Measurements from ENCODE around the gene PIK3AP1.

PIK3AP1 gene

GRCh38 chr10:96647466-96647865 lies 72.8 kb downstream of the PIK3AP1 start:
- FAIRE-seq: no peak
- no peak for DNase-seq (ENCODE audit: low spot score)

- DNase-seq (ENCODE audit: low spot score) (no peak), FAIRE-seq (no peak)
These were observed 73.6 kb downstream of the PIK3AP1 start for GRCh38 chr10:96646751-96647166.

- DNase-seq (ENCODE audit: low spot score) (no peak), FAIRE-seq (no peak)
These were observed 74.0 kb downstream of the PIK3AP1 start for GRCh38 chr10:96646301-96646700.

- DNase-seq (ENCODE audit: low spot score) (no peak), FAIRE-seq (no peak)
These were observed 75.1 kb downstream of the PIK3AP1 start for GRCh38 chr10:96645191-96645721.

DNA sequence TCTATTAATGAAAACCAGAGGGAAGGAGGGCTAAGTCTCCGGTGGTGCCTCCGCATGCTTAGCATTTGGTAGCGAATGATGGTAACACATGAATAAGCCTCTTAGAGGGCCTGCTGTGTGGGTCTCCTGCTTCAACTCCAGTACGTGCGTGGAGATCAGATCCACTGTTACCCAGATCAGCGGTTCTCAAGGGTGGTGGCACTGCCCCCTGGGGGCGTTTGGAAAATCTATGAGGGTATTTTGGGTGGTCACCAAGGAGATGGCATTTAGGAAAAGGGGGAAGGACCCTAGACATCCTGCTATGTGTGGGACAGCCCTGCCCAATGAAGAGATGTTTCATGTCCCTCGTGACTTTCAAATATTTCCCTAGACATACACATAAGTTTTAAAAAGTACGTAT lies 76.4 kb downstream of the PIK3AP1 start:
- DNase-seq (ENCODE audit: low spot score) (no peak), FAIRE-seq (no peak)

DNA sequence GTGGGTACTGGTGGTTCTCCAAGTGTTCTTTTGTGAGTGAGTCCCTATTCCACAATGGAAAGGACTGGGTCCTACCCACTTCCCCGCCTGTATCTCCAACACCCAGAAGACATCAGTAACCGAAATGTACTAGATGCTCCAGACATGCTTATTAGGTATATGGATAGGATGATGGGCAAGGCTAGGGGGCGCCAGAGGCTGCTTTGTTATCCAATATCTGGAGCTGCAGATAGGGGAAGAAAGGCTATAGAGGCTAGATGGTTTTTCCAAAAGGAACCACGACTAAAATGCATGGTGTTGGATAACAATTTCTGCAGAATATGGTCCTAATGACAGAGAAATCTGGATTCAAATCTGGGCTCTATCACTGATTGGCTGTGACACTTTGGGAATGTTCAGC lies 77.3 kb downstream of the PIK3AP1 start:
- DNase-seq (ENCODE audit: low spot score): peak; percentile 13
- FAIRE-seq: no peak

GRCh38 chr10:96642530-96642929 lies 77.8 kb downstream of the PIK3AP1 start:
- DNase-seq (ENCODE audit: low spot score): no peak
- no peak for FAIRE-seq

DNA sequence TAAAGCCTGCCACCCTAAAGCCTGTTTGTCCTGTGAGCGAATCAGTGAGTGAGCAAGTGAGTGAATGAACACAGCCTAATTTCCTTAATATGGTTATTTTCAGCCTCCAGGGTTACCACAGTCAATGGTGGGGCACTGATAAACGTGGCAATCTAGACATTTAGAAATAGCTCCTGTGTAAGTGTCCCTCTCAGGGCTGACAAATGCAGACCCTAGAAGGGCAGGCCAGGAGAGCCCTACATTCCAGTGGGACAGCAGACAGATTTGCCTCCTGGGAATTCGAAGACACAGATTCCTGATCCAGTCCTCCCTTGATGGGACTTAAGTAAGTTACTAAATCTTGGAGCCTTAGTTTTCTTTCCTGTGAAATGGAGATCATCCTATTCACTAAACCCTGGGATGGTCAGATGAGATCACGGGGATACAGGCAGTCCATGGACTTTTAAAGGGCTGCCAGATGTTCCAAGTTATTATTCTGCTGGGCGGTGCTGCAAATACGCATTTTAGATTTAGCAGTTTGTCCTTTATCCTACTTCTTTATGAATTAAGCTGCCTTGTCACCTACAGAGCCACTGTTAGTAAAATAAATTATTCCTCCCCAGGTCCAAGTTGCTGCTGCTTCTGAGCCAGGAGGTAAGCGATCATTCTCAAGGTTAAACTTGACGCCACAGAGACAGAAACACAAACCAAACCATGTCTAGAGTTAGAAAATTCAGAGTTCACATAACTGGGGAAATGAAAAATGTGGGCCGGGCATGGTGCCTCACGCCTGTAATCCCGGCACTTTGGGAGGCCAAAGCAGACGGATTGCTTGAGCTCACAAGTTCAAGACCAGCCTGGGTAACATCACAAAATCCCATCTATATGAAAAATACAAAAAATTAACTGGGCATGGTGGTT lies 78.7 kb downstream of the PIK3AP1 start:
- FAIRE-seq (no peak), DNase-seq (ENCODE audit: low spot score) (no peak)

DNA sequence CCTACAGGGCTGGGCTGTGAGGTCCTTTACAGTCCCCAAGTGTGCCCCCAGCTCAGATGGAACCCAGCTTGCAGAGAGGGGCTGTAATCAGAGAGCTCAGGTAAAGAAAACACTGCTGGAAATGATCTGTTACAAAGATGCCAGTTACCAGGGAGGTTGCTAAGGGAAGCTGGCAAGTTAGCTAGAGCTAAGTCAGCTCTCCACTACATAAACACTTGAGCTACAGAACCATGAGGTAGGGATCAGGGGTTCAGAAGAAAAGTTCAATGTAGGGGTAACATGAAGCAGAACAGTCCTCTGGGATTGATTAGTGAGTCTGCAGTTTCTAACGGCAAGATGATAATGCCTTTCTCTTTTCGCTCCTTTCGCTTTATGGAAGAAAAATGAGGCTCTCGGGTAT lies 80.4 kb downstream of the PIK3AP1 start:
- no peak for FAIRE-seq
- no peak for DNase-seq (ENCODE audit: low spot score)

- DNase-seq (ENCODE audit: low spot score) (no peak), FAIRE-seq (no peak)
These were observed 81.6 kb downstream of the PIK3AP1 start for GRCh38 chr10:96638696-96639095.

DNA sequence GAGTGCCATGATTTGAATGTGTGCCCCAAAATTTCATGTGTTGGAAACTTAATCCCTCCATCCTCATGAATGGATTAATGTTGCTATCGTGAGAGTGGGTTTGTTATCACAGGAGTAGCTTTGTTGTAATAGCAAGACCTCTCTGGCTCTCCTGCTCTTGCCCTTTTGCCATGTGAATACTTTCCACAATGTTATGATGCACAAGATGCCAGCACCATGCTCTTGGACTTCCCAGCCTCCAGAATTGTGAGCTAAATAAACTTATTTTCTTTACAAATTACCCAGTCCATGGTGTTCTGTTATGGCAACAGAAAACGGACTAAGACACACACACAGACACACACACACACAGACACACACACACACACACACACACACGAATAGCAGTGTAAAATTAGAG lies 82.2 kb downstream of the PIK3AP1 start:
- FAIRE-seq: no peak
- no peak for DNase-seq (ENCODE audit: low spot score)

DNA sequence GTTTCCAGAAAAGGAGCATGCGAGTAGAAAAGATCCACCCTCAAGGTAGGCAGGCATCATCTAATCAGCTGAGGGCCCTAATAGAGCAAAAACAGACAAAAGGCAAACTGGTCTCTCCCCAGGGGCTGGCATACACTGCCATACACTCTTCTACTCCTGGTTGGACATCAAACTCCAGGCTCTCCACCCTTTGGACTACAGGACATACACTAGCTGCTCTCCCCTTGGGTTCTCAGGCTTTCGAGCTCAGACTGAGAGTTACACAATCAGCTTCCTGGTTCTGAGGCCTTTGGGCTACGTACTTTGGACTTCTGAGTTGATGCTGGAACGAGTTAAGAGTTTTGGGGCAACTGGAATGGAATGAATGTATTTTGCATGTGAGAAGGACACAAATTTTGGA lies 82.6 kb downstream of the PIK3AP1 start:
- no peak for FAIRE-seq
- DNase-seq (ENCODE audit: low spot score): no peak

- FAIRE-seq: no peak
- no peak for DNase-seq (ENCODE audit: low spot score)
These were observed 83.8 kb downstream of the PIK3AP1 start for GRCh38 chr10:96636551-96636950.

DNA sequence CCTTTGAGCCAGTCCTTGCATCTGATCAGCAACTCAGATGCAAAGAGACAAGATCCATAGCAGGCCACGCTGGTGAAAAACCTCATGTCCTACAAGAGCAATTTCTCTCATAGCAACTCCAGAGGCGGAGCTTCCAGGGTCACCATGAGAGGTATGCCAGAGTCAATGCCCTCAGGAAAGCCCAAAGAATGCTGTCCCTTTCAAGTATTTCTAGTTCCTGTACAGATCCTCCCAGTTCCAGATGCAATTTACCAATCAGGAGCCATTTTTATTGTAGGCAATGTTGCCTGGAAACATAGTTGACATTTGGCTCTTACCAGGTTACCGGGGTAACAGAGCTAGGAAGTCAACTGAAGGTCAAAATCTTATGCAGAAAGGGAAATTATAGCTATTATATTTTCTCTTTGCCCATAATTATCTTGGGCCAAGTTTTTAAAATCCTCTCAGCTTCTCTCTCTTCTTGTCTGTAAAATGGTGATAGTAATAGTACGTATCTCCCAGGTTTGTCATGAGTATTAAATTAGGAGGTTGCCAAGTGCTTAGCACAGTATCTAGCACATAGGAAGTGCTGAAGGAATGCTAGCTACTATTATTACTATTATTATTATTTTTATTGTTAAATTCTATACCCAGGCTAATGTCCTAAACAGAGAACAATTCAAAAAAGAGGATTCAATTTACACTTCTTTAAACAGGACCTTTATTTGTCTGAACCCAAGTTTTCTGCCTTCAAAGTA lies 87.2 kb downstream of the PIK3AP1 start:
- no peak for FAIRE-seq
- DNase-seq (ENCODE audit: low spot score): no peak

- FAIRE-seq (no peak), DNase-seq (ENCODE audit: low spot score) (no peak)
These were observed 93.0 kb downstream of the PIK3AP1 start for GRCh38 chr10:96627292-96627691.

- DNase-seq (ENCODE audit: low spot score) (no peak), FAIRE-seq (no peak)
These were observed 93.5 kb downstream of the PIK3AP1 start for GRCh38 chr10:96626795-96627194.

GRCh38 chr10:96625173-96625572 lies 95.1 kb downstream of the PIK3AP1 start:
- FAIRE-seq (no peak), DNase-seq (ENCODE audit: low spot score) (no peak)

GRCh38 chr10:96622013-96622787 lies 98.1 kb downstream of the PIK3AP1 start:
- DNase-seq (ENCODE audit: low spot score) (no peak), FAIRE-seq (no peak)

DNA sequence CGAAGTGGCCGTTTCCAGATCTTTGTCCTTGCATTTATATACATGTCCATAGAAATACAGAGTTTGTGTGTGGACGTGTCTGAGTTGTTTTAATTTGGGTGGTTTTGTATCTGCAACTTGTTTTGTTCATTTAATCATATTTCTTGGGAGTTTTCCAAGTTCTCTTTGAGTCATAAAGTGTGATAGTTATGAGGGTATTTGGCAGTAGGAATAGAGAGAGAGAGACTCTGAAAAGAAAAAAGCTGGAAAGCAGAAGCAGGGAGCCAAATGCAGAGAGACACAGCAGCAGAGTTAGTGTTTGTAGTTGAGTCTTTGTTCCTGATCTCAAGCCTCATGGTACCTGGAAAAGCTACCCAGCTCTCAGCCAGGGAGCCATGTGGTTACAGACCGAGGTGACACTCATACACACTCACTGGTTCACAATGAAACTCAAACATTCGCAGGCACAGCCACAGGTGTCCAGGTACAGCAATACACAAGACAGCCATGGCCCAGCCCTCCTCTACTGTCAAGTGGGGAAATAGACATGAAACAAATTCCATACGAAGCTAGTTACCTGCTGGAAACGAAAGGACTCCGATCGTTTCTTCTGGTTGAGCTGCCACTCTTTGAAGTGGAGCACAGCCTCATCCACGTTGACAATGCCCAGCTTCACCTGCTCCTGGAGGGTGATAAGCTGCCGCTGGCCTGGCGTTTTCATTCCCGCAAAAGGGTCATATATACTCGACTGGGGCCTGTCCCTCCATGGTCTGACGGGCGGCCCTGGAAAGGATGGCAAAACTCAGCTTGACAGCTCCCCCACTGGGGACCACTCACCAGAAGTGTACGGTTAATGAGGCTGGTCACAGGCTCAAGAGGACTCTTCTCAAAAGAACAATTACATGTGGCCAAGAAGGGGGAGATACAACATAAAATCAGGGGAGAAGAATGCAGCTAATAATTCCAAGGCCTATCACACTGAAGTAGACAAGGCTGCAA lies 100.2 kb downstream of the PIK3AP1 start:
- DNase-seq (ENCODE audit: low spot score) (no peak), FAIRE-seq (no peak)

GRCh38 chr10:96619120-96619519 lies 101.2 kb downstream of the PIK3AP1 start:
- DNase-seq (ENCODE audit: low spot score) (no peak), FAIRE-seq (no peak)
